Embryonic facial prominence (tissue), 1 donor: ENCODE results near the gene PAK6.

Experiments
- DNase-seq: peaks from one replicate; pipeline ENCODE4 v3.0.0-alpha.2; 2016; ENCODE audit errors: extremely low spot score

Gene PAK6

GRCh38 chr15:40292246-40292645 lies 53.4 kb downstream of the PAK6 start:
- DNase-seq: no peak

GRCh38 chr15:40293006-40293405 lies 54.1 kb downstream of the PAK6 start:
- no peak for DNase-seq

GRCh38 chr15:40293905-40294895 lies 55.3 kb downstream of the PAK6 start:
- no peak for DNase-seq

GRCh38 chr15:40295297-40295696 lies 56.4 kb downstream of the PAK6 start:
- no peak for DNase-seq

- DNase-seq: no peak
These were observed 57.2 kb downstream of the PAK6 start for GRCh38 chr15:40295877-40296560.

GRCh38 chr15:40296561-40297230 lies 57.8 kb downstream of the PAK6 start:
- no peak for DNase-seq

- DNase-seq: no peak
These were observed 58.5 kb downstream of the PAK6 start for GRCh38 chr15:40297356-40297755.

- no peak for DNase-seq
These were observed 59.5 kb downstream of the PAK6 start for GRCh38 chr15:40298216-40298935.

- no peak for DNase-seq
These were observed 61.5 kb downstream of the PAK6 start for GRCh38 chr15:40300367-40300766.

GRCh38 chr15:40300771-40301170 lies 61.9 kb downstream of the PAK6 start:
- no peak for DNase-seq

- no peak for DNase-seq
These were observed 62.8 kb downstream of the PAK6 start for GRCh38 chr15:40301467-40302179.

GRCh38 chr15:40302288-40302886 lies 63.5 kb downstream of the PAK6 start:
- no peak for DNase-seq

GRCh38 chr15:40302981-40303380 lies 64.1 kb downstream of the PAK6 start:
- DNase-seq: no peak

- DNase-seq: no peak
These were observed 64.7 kb downstream of the PAK6 start for GRCh38 chr15:40303576-40303975.

GRCh38 chr15:40305281-40305680 lies 66.4 kb downstream of the PAK6 start:
- no peak for DNase-seq

GRCh38 chr15:40306371-40306770 lies 67.5 kb downstream of the PAK6 start:
- no peak for DNase-seq

- DNase-seq: no peak
These were observed 68.0 kb downstream of the PAK6 start for GRCh38 chr15:40306908-40307307.

GRCh38 chr15:40307421-40308211 lies 68.8 kb downstream of the PAK6 start, which contains the start of gene PLCB2:
PLCB2 (minus strand) TSS chr15:40307935; CDS start chr15:40307672, 263 bp downstream.
- no peak for DNase-seq

GRCh38 chr15:40309344-40309862 lies 70.5 kb downstream of the PAK6 start:
- no peak for DNase-seq
